Endothelial cell of umbilical vein (primary cell): ENCODE results near the gene SLC25A44. TPM values are rescaled to one million over a fixed set of nuclear protein-coding genes. Genes with fewer than 3 reads are reported as not detected.

Source experiments
- BruUV-seq: library from RNA; stranded (reverse); fragments of 400-500 nt; replicated peaks from 2 replicates; lab custom pipeline; 2021; lab: Mats Ljungman, UMichigan
- CTCF ChIA-PET: fragments of 300-600, 350-600 bp; sonication (Branson Sonifier 250); formaldehyde crosslinking; loops from one replicate; lab custom pipeline; 2021; ENCODE audit warnings: antibody characterized with exemption, inconsistent platforms; lab: Charles Lee
- POLR2A ChIA-PET: fragments of 300-600, 350-600 bp; sonication (Branson Sonifier 250); formaldehyde crosslinking; loops from one replicate; lab custom pipeline; 2021; ENCODE audit warnings: antibody characterized with exemption, inconsistent platforms; lab: Charles Lee
- DNase-seq: peaks from one replicate; pipeline ENCODE4 v3.0.0-alpha.2; 2011; ENCODE audit warnings: low read depth, low spot score
- FAIRE-seq: peaks from 2 replicates; lab custom pipeline; 2011; peaks lifted over from hg19 to GRCh38; lab: Jason Lieb, UNC
- H2AFZ ChIP-seq: 2 replicates; pipeline ENCODE4 v1.6.0; 2012; ENCODE audit warnings: low read depth, low read length, control low read depth, inconsistent platforms
- H3K27ac ChIP-seq: 2 replicates; pipeline ENCODE4 v1.5.1; 2011; ENCODE audit warnings: low read depth, mild to moderate bottlenecking, control low read depth, low read length, moderate library complexity; ENCODE audit not compliant: insufficient read depth
- H3K27me3 ChIP-seq, 2 experiments: 2 replicates each; pipeline versions ENCODE4 v1.6.0 to v1.6.1; 2011; ENCODE audit warnings: low read length in 2 of 2, mixed read lengths in 1 of 2; ENCODE audit not compliant: control insufficient read depth in 2 of 2, insufficient read depth in 2 of 2
- H3K36me3 ChIP-seq, 2 experiments: 2 replicates in 1 of 2; 3 replicates in 1 of 2; pipeline ENCODE4 v1.5.1; 2011; ENCODE audit warnings: low read length in 2 of 2, mild to moderate bottlenecking in 1 of 2, moderate library complexity in 1 of 2; ENCODE audit not compliant: control insufficient read depth in 2 of 2, insufficient read depth in 2 of 2; ENCODE audit errors: extremely low read depth in 1 of 2
- H3K4me1 ChIP-seq: 3 replicates; pipeline ENCODE4 v1.5.1; 2011; ENCODE audit warnings: mild to moderate bottlenecking, low read length; ENCODE audit not compliant: control insufficient read depth, insufficient read depth; ENCODE audit errors: extremely low read depth
- H3K4me2 ChIP-seq: 2 replicates; pipeline ENCODE4 v1.6.1; 2011; ENCODE audit warnings: low read length, control low read depth, mixed read lengths; ENCODE audit not compliant: insufficient read depth
- H3K4me3 ChIP-seq, 3 experiments: fragments of 200-600 bp in 1 of 3; sonication (generic), shearing (Covaris generic) in 1 of 3; replicated peaks in 1 of 3; 2 replicates each; pipeline ENCODE4 v1.5.1; 2011 to 2016; ENCODE audit warnings: control low read depth in 3 of 3, low read length in 3 of 3, mild to moderate bottlenecking in 2 of 3, inconsistent platforms in 1 of 3, low read depth in 1 of 3, moderate library complexity in 1 of 3; ENCODE audit not compliant: insufficient read depth in 1 of 3
- H3K79me2 ChIP-seq: 2 replicates; pipeline ENCODE4 v1.6.0; 2012; ENCODE audit warnings: low read length, inconsistent platforms; ENCODE audit not compliant: control insufficient read depth, insufficient read depth
- H3K9ac ChIP-seq: replicated peaks from 2 replicates; pipeline ENCODE3; 2011; ENCODE audit warnings: low read length, control low read depth; ENCODE audit not compliant: insufficient read depth; ENCODE audit errors: extremely low read depth
- H3K9me1 ChIP-seq: replicated peaks from 3 replicates; pipeline ENCODE4 v1.6.0; 2011; ENCODE audit warnings: mild to moderate bottlenecking, low read length; ENCODE audit not compliant: control insufficient read depth, insufficient read depth; ENCODE audit errors: extremely low read depth
- H3K9me3 ChIP-seq: replicated peaks from 2 replicates; pipeline ENCODE4 v1.5.1; 2012; ENCODE audit warnings: low read length, inconsistent platforms; ENCODE audit not compliant: control insufficient read depth, insufficient read depth
- H4K20me1 ChIP-seq: replicated peaks from 2 replicates; pipeline ENCODE3; 2011; ENCODE audit warnings: mild to moderate bottlenecking, low read length; ENCODE audit not compliant: control insufficient read depth, insufficient read depth; ENCODE audit errors: extremely low read depth
- CTCF ChIP-seq, 2 donors: IDR thresholded peaks; 1 replicate in 1 of 2; 2 replicates in 1 of 2; pipeline ENCODE4 v1.5.1; 2011; ENCODE audit warnings: low read length in 2 of 2, mild to moderate bottlenecking in 2 of 2, moderate library complexity in 2 of 2, control low read depth in 1 of 2, inconsistent platforms in 1 of 2, low read depth in 1 of 2; ENCODE audit not compliant: insufficient read depth in 1 of 2; ENCODE audit errors: extremely low read depth in 1 of 2
- EZH2 ChIP-seq: IDR thresholded peaks from 2 replicates; pipeline ENCODE4 v1.6.1; 2012; ENCODE audit warnings: borderline replicate concordance, low read depth, mild to moderate bottlenecking, moderate library complexity, low read length, inconsistent platforms; ENCODE audit not compliant: severe bottlenecking
- FOS ChIP-seq: IDR thresholded peaks from 2 replicates; pipeline ENCODE4 v1.6.1; 2011; ENCODE audit warnings: mild to moderate bottlenecking, low read length, moderate library complexity, borderline replicate concordance; ENCODE audit not compliant: insufficient read depth
- GATA2 ChIP-seq: IDR thresholded peaks from 2 replicates; pipeline ENCODE4 v1.7.0; 2011; ENCODE audit warnings: low read depth, mild to moderate bottlenecking, moderate library complexity, mixed read lengths, low read length; ENCODE audit not compliant: insufficient read length, insufficient read depth
- JUN ChIP-seq: IDR thresholded peaks from 2 replicates; pipeline ENCODE4 v1.6.1; 2011; ENCODE audit warnings: borderline replicate concordance, low read depth; ENCODE audit not compliant: insufficient read length, insufficient read depth
- MAX ChIP-seq: IDR thresholded peaks from 2 replicates; pipeline ENCODE4 v1.6.1; 2011; ENCODE audit not compliant: insufficient read depth, insufficient read length
- MYC ChIP-seq: IDR thresholded peaks from one replicate; pipeline ENCODE4 v1.6.1; 2011; ENCODE audit warnings: mild to moderate bottlenecking, low read depth, low read length
- POLR2A ChIP-seq: IDR thresholded peaks from 2 replicates; pipeline ENCODE4 v1.6.1; 2012; ENCODE audit warnings: low read depth, mild to moderate bottlenecking, control low read depth, low read length
- POLR2AphosphoS5 ChIP-seq: IDR thresholded peaks from 2 replicates; pipeline ENCODE4 v1.6.1; 2012; ENCODE audit warnings: low read depth, mild to moderate bottlenecking, control low read depth, low read length, moderate library complexity; ENCODE audit not compliant: insufficient read depth
- dilution Hi-C: fragments of 300-500 bp; cut with MboI; formaldehyde crosslinking; loops from one replicate; pipeline ENCODE4 v1.15.0; 2019; ENCODE audit warnings: low sequenced_read_pairs; ENCODE audit not compliant: extremely low pct_ligation_motif_present
- intact Hi-C: fragments of 100-400 bp; cut with micrococcal nuclease; formaldehyde crosslinking; loops from one replicate; pipeline ENCODE4 v1.10.0; 2022
- polyA plus RNA-seq, 4 experiments: library from polyadenylated mRNA; depleted of rRNA in 3 of 4; stranded (reverse) in 3 of 4; unstranded in 1 of 4; fragments of >200 nt; gene quantifications; 2 replicates each; pipeline versions ENCODE4 v1.2.1 to v1.2.3, GENCODE V29; 2011 to 2012; ENCODE audit warnings: missing spikeins in 1 of 4
- total RNA-seq: library from RNA; stranded (reverse); gene quantifications from 2 replicates; pipeline ENCODE4 v1.2.3, GENCODE V29; 2021

SLC25A44 gene
- total and polyA plus RNA-seq, 2 donors (not counting 3 experiments of a cell fraction or from before 2014, with no cell fraction given) = 24.0 to 30.6 TPM

- no peak overlapping the region for H2AFZ ChIP-seq
- intact Hi-C loops (no loop called here), dilution Hi-C loops (no loop called here)
- H3K9ac ChIP-seq = no peak overlapping the region
- H3K4me1 ChIP-seq = peaks cover 22% of the 10 kb centered on the region
- H3K9me3 ChIP-seq = no peaks in the 10 kb centered on the region
- H3K4me2 ChIP-seq = no peak overlapping the region
- no peak for TF ChIP-seq EZH2
- no peak for TF ChIP-seq JUN
- TF ChIP-seq MAX = no peak
- TF ChIP-seq POLR2AphosphoS5 = no peak
- TF ChIP-seq MYC = no peak
- no peak for TF ChIP-seq POLR2A
- TF ChIP-seq CTCF (IDR thresholded peaks at IDR 0.05; ENCODE audit: extremely low read depth in 1 of 2, insufficient read depth in 1 of 2, low read depth in 1 of 2, low read length in 2 of 2) = no peak
- TF ChIP-seq FOS = no peak
- TF ChIP-seq GATA2 = no peak
- no peaks in the 10 kb centered on the region for H3K36me3 ChIP-seq
- BruUV-seq = no TSS peak
- H3K27ac ChIP-seq = no peak overlapping the region
- CTCF ChIA-PET = interaction anchor here (0.7 to 14.2 kb wide), 3 partner anchors 10 to 82 kb away, joined by 3 to 489 read pairs (median 6); no protein-coding TSS in a partner anchor
- POLR2A ChIA-PET = interaction anchor here (0.7 kb wide), 1 partner anchor 59 kb away, joined by 3 read pairs; no protein-coding TSS in a partner anchor
- no peaks in the 10 kb centered on the region for H4K20me1 ChIP-seq
- no peaks in the 10 kb centered on the region for H3K9me1 ChIP-seq
- H3K4me3 ChIP-seq = no peak overlapping the region
- DNase-seq (no peak), FAIRE-seq (no peak)
- H3K27me3 ChIP-seq = no peaks in the 10 kb centered on the region
- no peaks in the 10 kb centered on the region for H3K79me2 ChIP-seq
Observed at GRCh38 chr1:156151093-156151688, 42.7 kb upstream of the SLC25A44 start.
